ENCODE measurements around the gene CECR2. TPM values are rescaled to one million over a fixed set of nuclear protein-coding genes. Genes with fewer than 3 reads are reported as not detected.

The CECR2 gene
- total RNA-seq, 1 donor from 2014 or later = 0.24 TPM

DNA sequence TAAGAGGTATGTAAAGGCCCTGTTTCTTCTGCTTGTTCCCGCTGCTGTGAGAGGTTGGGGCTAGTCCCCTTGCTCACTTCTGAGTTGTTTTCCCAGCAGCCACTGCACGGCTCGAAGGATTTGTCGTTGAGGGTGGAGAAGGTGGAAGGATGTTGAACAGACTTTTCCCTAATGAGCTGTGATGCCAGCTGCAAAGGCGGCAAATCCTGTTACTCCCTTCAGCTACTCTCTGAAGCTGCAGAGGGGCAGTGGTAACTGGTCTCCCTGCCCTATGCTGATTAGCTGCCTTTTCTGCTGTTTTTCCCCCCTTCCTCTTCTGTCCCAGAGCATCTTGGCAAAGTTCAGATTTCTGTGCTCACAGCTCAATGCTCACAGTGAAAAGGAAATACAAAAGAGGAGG is 103.7 kb downstream of the CECR2 start:
- H3K4me1 Mint-ChIP-seq (ENCODE audit: unreplicated experiment) = no peaks in the 10 kb centered on the region
- H3K9me3 Mint-ChIP-seq (ENCODE audit: unreplicated experiment) = no peaks in the 10 kb centered on the region
- TF ChIP-seq, protein P1, sequence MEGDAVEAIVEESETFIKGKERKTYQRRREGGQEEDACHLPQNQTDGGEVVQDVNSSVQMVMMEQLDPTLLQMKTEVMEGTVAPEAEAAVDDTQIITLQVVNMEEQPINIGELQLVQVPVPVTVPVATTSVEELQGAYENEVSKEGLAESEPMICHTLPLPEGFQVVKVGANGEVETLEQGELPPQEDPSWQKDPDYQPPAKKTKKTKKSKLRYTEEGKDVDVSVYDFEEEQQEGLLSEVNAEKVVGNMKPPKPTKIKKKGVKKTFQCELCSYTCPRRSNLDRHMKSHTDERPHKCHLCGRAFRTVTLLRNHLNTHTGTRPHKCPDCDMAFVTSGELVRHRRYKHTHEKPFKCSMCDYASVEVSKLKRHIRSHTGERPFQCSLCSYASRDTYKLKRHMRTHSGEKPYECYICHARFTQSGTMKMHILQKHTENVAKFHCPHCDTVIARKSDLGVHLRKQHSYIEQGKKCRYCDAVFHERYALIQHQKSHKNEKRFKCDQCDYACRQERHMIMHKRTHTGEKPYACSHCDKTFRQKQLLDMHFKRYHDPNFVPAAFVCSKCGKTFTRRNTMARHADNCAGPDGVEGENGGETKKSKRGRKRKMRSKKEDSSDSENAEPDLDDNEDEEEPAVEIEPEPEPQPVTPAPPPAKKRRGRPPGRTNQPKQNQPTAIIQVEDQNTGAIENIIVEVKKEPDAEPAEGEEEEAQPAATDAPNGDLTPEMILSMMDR (IDR thresholded peaks at IDR 0.05) = no peak
- H3K4me3 Mint-ChIP-seq (ENCODE audit: unreplicated experiment) = no peak overlapping the region
- no peak overlapping the region for H3K27ac Mint-ChIP-seq (ENCODE audit: unreplicated experiment)
- peaks cover 16% of the 10 kb centered on the region for H3K27me3 Mint-ChIP-seq (ENCODE audit: unreplicated experiment)
- no peaks in the 10 kb centered on the region for H3K36me3 Mint-ChIP-seq (ENCODE audit: unreplicated experiment)
- DNase-seq (ENCODE audit: extremely low spot score, unreplicated experiment) = no peak

DNA sequence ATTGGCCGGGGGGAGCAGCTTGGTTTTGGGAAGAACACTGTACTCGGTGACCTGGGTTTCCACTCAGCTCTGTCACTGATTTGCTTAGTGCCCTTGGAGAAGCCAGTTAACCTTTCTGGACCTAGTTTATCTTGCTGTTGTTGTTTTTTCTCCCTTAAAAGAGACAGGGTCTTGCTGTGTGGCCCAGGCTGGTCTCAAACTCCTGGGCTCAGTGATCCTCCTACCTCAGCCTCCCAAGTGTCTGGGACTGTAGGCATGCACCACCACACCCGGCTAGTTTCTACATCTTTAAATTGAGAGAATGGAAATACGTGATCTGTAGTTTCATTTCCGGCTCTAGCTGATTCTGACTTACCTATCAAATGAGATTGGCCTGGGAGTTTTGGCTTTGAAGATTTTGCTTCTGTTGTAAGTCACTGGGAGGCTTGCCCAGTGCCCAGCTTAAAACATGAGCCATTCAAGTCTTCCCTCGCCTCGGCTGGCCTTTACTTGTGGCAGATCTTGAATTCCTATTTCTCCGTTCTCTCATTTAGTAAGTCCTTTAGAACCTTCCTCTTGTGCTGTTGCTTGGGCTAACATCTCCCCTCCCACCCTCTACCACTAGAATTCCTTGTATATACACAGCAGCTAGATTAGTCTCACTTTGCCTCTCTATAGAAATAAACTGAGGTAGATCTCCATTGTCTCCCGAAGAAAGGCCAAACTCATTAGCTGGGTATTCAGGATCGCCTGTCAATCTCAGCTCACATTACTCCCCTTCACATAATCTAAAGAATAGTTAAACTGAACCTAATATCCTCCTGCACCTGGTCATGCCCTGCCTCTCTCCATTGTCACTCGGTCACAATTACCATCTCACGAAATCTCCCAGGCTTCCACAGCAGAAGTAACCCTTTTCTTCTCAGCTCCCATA is 106.3 kb downstream of the CECR2 start:
- Mint-ChIP-seq H3K9me3 (ENCODE audit: unreplicated experiment) (no peaks in the 10 kb centered on the region), H3K4me1 (ENCODE audit: unreplicated experiment) (no peaks in the 10 kb centered on the region), H3K27ac (ENCODE audit: unreplicated experiment) (no peak overlapping the region), H3K4me3 (ENCODE audit: unreplicated experiment) (no peak overlapping the region), H3K27me3 (ENCODE audit: unreplicated experiment) (peaks cover 23% of the 10 kb centered on the region), H3K36me3 (ENCODE audit: unreplicated experiment) (no peaks in the 10 kb centered on the region)
- TF ChIP-seq, protein P1 (IDR thresholded peaks at IDR 0.05) = no peak
- no peak for DNase-seq (ENCODE audit: extremely low spot score, unreplicated experiment)

DNA sequence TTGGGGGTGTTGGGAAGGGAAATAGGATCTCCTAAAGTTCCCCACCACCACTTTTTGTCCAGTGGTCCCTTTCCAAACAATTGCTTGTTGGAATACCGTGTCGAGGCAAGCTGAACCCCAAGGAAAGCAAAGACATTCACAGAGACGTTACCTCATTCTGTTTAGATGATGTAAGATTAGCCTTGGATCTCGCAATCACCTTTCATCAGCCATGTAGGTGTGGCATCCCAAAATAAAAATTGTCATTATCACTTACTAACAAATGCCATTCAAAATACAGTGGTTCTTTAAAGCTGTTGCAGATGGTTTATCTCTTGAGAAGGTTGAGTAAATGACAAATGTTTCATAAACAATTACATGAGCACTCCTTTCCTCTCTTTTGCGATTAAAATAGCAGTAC is 107.6 kb downstream of the CECR2 start:
- TF ChIP-seq, protein P1 (IDR thresholded peaks at IDR 0.05) = no peak
- Mint-ChIP-seq H3K9me3 (ENCODE audit: unreplicated experiment) (no peaks in the 10 kb centered on the region), H3K27ac (ENCODE audit: unreplicated experiment) (no peak overlapping the region), H3K4me1 (ENCODE audit: unreplicated experiment) (no peaks in the 10 kb centered on the region), H3K27me3 (ENCODE audit: unreplicated experiment) (peaks cover 21% of the 10 kb centered on the region), H3K36me3 (ENCODE audit: unreplicated experiment) (no peaks in the 10 kb centered on the region), H3K4me3 (ENCODE audit: unreplicated experiment) (no peak overlapping the region)
- no peak for DNase-seq (ENCODE audit: extremely low spot score, unreplicated experiment)

DNA sequence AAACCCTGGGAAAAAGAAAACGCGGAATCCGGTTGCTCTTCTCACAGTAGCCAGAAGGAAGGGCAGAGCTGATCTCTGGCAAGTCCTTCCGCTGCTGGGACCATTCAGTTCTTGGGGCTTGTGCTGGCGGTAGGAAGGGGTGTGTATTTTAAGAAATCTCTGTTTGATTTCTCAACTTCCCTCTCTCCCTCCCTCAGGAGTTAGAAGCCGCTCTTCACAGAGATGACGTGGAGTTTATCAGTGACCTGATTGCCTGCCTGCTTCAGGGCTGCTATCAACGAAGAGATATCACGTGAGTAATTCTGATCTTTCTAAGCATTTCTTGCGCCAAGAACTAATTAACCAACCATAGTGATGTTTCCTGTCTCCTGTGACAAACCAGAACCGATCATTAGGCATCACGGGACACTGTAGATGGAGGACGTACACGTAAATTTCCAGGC is 108.2 kb downstream of the CECR2 start:
- no peaks in the 10 kb centered on the region for H3K9me3 Mint-ChIP-seq (ENCODE audit: unreplicated experiment)
- TF ChIP-seq, protein P1 (IDR thresholded peaks at IDR 0.05) = no peak
- no peak for DNase-seq (ENCODE audit: extremely low spot score, unreplicated experiment)
- no peaks in the 10 kb centered on the region for H3K4me1 Mint-ChIP-seq (ENCODE audit: unreplicated experiment)
- peaks cover 21% of the 10 kb centered on the region for H3K27me3 Mint-ChIP-seq (ENCODE audit: unreplicated experiment)
- no peak overlapping the region for H3K4me3 Mint-ChIP-seq (ENCODE audit: unreplicated experiment)
- no peaks in the 10 kb centered on the region for H3K36me3 Mint-ChIP-seq (ENCODE audit: unreplicated experiment)
- H3K27ac Mint-ChIP-seq (ENCODE audit: unreplicated experiment) = no peak overlapping the region

DNA sequence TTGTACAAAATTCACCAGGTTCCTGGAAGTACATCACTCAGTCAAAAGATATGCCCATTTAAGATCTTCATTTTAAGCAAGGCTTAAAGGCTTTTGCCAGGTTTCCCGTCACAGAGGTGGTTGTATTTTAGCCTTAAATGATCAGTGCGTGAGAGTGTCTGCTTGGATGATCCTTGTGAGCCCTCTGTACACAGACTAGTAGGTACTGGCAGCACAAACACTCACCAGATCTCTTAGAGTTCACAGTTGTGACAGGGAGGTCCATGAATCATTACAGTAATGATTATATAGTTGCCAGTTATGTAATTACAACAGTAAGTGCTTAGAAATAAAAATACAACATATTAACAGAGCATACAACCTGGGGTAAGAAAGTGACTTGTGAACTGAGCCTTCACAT is 109.9 kb downstream of the CECR2 start:
- DNase-seq (ENCODE audit: extremely low spot score, unreplicated experiment) = no peak
- Mint-ChIP-seq H3K27me3 (ENCODE audit: unreplicated experiment) (peaks cover 17% of the 10 kb centered on the region), H3K4me1 (ENCODE audit: unreplicated experiment) (no peaks in the 10 kb centered on the region), H3K27ac (ENCODE audit: unreplicated experiment) (no peak overlapping the region), H3K36me3 (ENCODE audit: unreplicated experiment) (no peaks in the 10 kb centered on the region), H3K9me3 (ENCODE audit: unreplicated experiment) (no peaks in the 10 kb centered on the region), H3K4me3 (ENCODE audit: unreplicated experiment) (no peak overlapping the region)
- TF ChIP-seq, protein P1 (IDR thresholded peaks at IDR 0.05) = no peak
